HEK293 (cell line): ENCODE data around the gene DDX53.

Source experiments
- CTCF ChIA-PET: fragments of 350-600 bp; formaldehyde crosslinking; extraction: SDS; loops from one replicate; lab custom pipeline; 2021; ENCODE audit warnings: antibody characterized with exemption; lab: Yijun Ruan, JAX
- POLR2A ChIA-PET: fragments of 300-600 bp; formaldehyde crosslinking; extraction: SDS; loops from one replicate; lab custom pipeline; 2020; ENCODE audit warnings: antibody characterized with exemption, inconsistent platforms; lab: Yijun Ruan, JAX
- H3K27ac ChIP-seq: fragments of 200-500 bp; sonication (Bioruptor generic); 2 replicates; pipeline ENCODE4 v1.5.1; 2014; ENCODE audit warnings: low read depth, low read length, control low read depth, inconsistent platforms; ENCODE audit errors: extremely low read depth
- H3K36me3 ChIP-seq, 2 experiments: fragments of 200-500 bp in 1 of 2; sonication (Bioruptor generic) in 1 of 2; 1 replicate in 1 of 2; 2 replicates in 1 of 2; pipeline ENCODE4 v1.5.1; 2014 to 2017; ENCODE audit warnings: inconsistent platforms in 2 of 2, low read length in 2 of 2; ENCODE audit not compliant: control insufficient read depth in 2 of 2, insufficient read depth in 1 of 2
- H3K4me1 ChIP-seq: fragments of 200-500 bp; sonication (Bioruptor generic); 2 replicates; pipeline ENCODE4 v1.5.1; 2014; ENCODE audit warnings: mild to moderate bottlenecking, low read length, inconsistent platforms; ENCODE audit not compliant: control insufficient read depth, insufficient read depth
- H3K4me3 ChIP-seq: 2 replicates; pipeline ENCODE4 v1.5.1; 2011; ENCODE audit warnings: low read depth, mild to moderate bottlenecking, control low read depth, low read length, moderate library complexity
- H3K9me3 ChIP-seq: fragments of 200-500 bp; sonication (Bioruptor generic); 2 replicates; pipeline ENCODE4 v1.5.1; 2014; ENCODE audit warnings: low read depth, low read length, inconsistent platforms; ENCODE audit not compliant: control insufficient read depth, insufficient read depth
- FEZF1 ChIP-seq: fragments of 450-650 bp; formaldehyde crosslinking; IDR thresholded peaks from 2 replicates; pipeline ENCODE4 v1.5.1; 2016; ENCODE audit warnings: missing biosample characterization, missing genetic modification characterization
- IKZF3 ChIP-seq: fragments of 450-650 bp; IDR thresholded peaks from 2 replicates; pipeline ENCODE4 v1.5.0; 2018; ENCODE audit warnings: missing biosample characterization, mild to moderate bottlenecking, missing genetic modification characterization, moderate library complexity
- SETDB1 ChIP-seq: IDR thresholded peaks from one replicate; pipeline ENCODE4 v1.6.1; 2017; ENCODE audit warnings: mild to moderate bottlenecking, low read length, moderate library complexity, mixed read lengths; ENCODE audit not compliant: insufficient read length
- TCF7L2 ChIP-seq: IDR thresholded peaks from 2 replicates; pipeline ENCODE4 v1.6.1; 2011; ENCODE audit warnings: low read depth, mild to moderate bottlenecking, inconsistent platforms, low read length, moderate library complexity, borderline replicate concordance
- YY2 ChIP-seq: fragments of 450-650 bp; formaldehyde crosslinking; IDR thresholded peaks from 2 replicates; pipeline ENCODE4 v1.5.1; 2016; ENCODE audit warnings: missing biosample characterization, missing genetic modification characterization
- ZBTB17 ChIP-seq: fragments of 450-650 bp; formaldehyde crosslinking; IDR thresholded peaks from 2 replicates; pipeline ENCODE4 v1.5.1; 2016; ENCODE audit warnings: missing biosample characterization, missing genetic modification characterization
- ZBTB21 ChIP-seq: fragments of 450-650 bp; formaldehyde crosslinking; IDR thresholded peaks from 2 replicates; pipeline ENCODE4 v1.5.1; 2017; ENCODE audit warnings: missing biosample characterization, missing genetic modification characterization
- ZNF146 ChIP-seq: fragments of 450-650 bp; formaldehyde crosslinking; IDR thresholded peaks from 2 replicates; pipeline ENCODE4 v1.5.1; 2016; ENCODE audit warnings: missing biosample characterization, missing genetic modification characterization
- ZNF157 ChIP-seq: fragments of 450-650 bp; formaldehyde crosslinking; IDR thresholded peaks from 2 replicates; pipeline ENCODE4 v1.5.1; 2016; ENCODE audit warnings: missing biosample characterization, missing genetic modification characterization
- ZNF223 ChIP-seq: fragments of 450-650 bp; formaldehyde crosslinking; IDR thresholded peaks from 2 replicates; pipeline ENCODE4 v1.5.1; 2016; ENCODE audit warnings: missing biosample characterization, missing genetic modification characterization
- ZNF24 ChIP-seq: fragments of 450-650 bp; formaldehyde crosslinking; IDR thresholded peaks from 2 replicates; pipeline ENCODE4 v1.5.1; 2016; ENCODE audit warnings: missing biosample characterization, missing genetic modification characterization
- ZNF292 ChIP-seq: fragments of 450-650 bp; formaldehyde crosslinking; IDR thresholded peaks from 2 replicates; pipeline ENCODE4 v1.5.1; 2016; ENCODE audit warnings: low read depth, missing biosample characterization, missing genetic modification characterization, borderline replicate concordance
- ZNF423 ChIP-seq: fragments of 450-650 bp; formaldehyde crosslinking; IDR thresholded peaks from 2 replicates; pipeline ENCODE4 v1.5.1; 2016; ENCODE audit warnings: missing biosample characterization, missing genetic modification characterization
- ZNF501 ChIP-seq: fragments of 450-650 bp; formaldehyde crosslinking; IDR thresholded peaks from 2 replicates; pipeline ENCODE4 v1.5.1; 2016; ENCODE audit warnings: missing biosample characterization, missing genetic modification characterization
- ZNF549 ChIP-seq: fragments of 450-650 bp; IDR thresholded peaks from 2 replicates; pipeline ENCODE4 v1.5.1; 2018; ENCODE audit warnings: missing biosample characterization, missing genetic modification characterization, mild to moderate bottlenecking, inconsistent platforms, moderate library complexity
- ZNF785 ChIP-seq: fragments of 450-650 bp; formaldehyde crosslinking; IDR thresholded peaks from 2 replicates; pipeline ENCODE4 v1.5.1; 2016; ENCODE audit warnings: missing biosample characterization, missing genetic modification characterization
- TF ChIP-seq, protein P1 (sequence below): fragments of 450-650 bp; formaldehyde crosslinking; IDR thresholded peaks from 2 replicates; pipeline ENCODE4 v1.5.1; 2017; ENCODE audit warnings: missing biosample characterization, missing genetic modification characterization
- TF ChIP-seq, protein P2 (sequence below): fragments of 450-650 bp; formaldehyde crosslinking; IDR thresholded peaks from 2 replicates; pipeline ENCODE4 v1.5.1; 2016; ENCODE audit warnings: missing biosample characterization, missing genetic modification characterization, low read depth
- TF ChIP-seq, protein P3 (sequence below): fragments of 450-650 bp; formaldehyde crosslinking; IDR thresholded peaks from 2 replicates; pipeline ENCODE4 v1.5.1; 2016; ENCODE audit warnings: missing biosample characterization, missing genetic modification characterization
- TF ChIP-seq, protein P4 (sequence below): fragments of 450-650 bp; formaldehyde crosslinking; IDR thresholded peaks from 2 replicates; pipeline ENCODE4 v1.5.1; 2016; ENCODE audit warnings: missing biosample characterization, missing genetic modification characterization
- TF ChIP-seq, protein P5 (sequence below): fragments of 450-650 bp; formaldehyde crosslinking; IDR thresholded peaks from 2 replicates; pipeline ENCODE4 v1.5.1; 2017; ENCODE audit warnings: missing biosample characterization, missing genetic modification characterization
- TF ChIP-seq, protein P6 (sequence below): fragments of 450-650 bp; formaldehyde crosslinking; IDR thresholded peaks from 2 replicates; pipeline ENCODE4 v1.5.1; 2017; ENCODE audit warnings: missing biosample characterization, missing genetic modification characterization

The DDX53 gene

DNA sequence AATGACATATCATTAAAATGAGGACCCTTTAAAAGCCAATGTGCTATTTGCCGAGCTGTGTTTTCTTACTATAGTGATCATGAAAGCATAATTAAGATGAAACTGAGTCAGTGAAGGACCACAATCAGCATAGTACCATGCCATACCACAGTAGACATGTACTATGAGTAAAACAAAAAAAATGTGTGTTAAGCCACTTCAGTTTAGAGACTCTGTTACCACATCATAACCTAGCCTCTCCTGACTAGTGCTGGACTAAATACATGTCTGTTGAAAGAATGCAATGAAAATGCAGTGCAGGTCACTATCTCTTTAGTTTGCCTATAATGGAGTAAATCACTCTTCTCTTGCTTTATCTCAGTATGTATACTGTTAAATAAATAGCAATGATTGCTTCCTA, 12.3 kb upstream of the DDX53 start (continued):
- no peak for TF ChIP-seq ZNF223
- no peak for TF ChIP-seq ZNF157 (tag by site-specific recombination)
- TF ChIP-seq, all 188 proteins: peak for 0

DNA sequence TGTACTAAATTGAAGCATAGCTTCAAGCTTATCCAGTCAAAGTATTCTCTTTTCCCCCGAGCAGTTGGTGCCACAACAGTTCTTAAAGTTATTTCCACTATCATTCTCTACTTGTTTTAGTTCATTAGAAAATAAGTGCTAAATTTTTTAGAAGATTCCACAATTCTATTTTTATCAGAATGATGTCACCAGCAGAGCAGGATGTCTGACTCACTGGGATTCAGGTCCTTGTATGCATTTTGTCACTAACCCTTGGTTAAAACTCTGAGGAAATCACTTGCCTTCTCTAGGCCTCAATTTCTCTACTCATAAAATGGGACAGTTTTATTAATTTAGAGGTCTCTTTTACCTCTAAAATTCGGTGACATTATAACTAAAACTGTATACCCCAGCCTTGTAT, 3.4 kb downstream of the DDX53 start:
- Histone ChIP-seq H3K4me3 (no peak overlapping the region), H3K4me1 (no peaks in the 10 kb centered on the region), H3K27ac (no peak overlapping the region), H3K9me3 (no peaks in the 10 kb centered on the region), H3K36me3 (no peaks in the 10 kb centered on the region)
- CTCF ChIA-PET, result no interaction called here
- POLR2A ChIA-PET, result no interaction called here
- TF ChIP-seq ZNF292, result no peak
- TF ChIP-seq ZBTB21, result no peak
- no peak for TF ChIP-seq ZNF549
- no peak for TF ChIP-seq ZBTB17 (tag by site-specific recombination)
- TF ChIP-seq, protein P1, sequence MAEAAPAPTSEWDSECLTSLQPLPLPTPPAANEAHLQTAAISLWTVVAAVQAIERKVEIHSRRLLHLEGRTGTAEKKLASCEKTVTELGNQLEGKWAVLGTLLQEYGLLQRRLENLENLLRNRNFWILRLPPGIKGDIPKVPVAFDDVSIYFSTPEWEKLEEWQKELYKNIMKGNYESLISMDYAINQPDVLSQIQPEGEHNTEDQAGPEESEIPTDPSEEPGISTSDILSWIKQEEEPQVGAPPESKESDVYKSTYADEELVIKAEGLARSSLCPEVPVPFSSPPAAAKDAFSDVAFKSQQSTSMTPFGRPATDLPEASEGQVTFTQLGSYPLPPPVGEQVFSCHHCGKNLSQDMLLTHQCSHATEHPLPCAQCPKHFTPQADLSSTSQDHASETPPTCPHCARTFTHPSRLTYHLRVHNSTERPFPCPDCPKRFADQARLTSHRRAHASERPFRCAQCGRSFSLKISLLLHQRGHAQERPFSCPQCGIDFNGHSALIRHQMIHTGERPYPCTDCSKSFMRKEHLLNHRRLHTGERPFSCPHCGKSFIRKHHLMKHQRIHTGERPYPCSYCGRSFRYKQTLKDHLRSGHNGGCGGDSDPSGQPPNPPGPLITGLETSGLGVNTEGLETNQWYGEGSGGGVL (tag by site-specific recombination), result no peak
- TF ChIP-seq, protein P2, sequence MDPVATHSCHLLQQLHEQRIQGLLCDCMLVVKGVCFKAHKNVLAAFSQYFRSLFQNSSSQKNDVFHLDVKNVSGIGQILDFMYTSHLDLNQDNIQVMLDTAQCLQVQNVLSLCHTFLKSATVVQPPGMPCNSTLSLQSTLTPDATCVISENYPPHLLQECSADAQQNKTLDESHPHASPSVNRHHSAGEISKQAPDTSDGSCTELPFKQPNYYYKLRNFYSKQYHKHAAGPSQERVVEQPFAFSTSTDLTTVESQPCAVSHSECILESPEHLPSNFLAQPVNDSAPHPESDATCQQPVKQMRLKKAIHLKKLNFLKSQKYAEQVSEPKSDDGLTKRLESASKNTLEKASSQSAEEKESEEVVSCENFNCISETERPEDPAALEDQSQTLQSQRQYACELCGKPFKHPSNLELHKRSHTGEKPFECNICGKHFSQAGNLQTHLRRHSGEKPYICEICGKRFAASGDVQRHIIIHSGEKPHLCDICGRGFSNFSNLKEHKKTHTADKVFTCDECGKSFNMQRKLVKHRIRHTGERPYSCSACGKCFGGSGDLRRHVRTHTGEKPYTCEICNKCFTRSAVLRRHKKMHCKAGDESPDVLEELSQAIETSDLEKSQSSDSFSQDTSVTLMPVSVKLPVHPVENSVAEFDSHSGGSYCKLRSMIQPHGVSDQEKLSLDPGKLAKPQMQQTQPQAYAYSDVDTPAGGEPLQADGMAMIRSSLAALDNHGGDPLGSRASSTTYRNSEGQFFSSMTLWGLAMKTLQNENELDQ (tag by site-specific recombination), result no peak
- TF ChIP-seq ZNF146 (tag by site-specific recombination), result no peak
- TF ChIP-seq, protein P3, sequence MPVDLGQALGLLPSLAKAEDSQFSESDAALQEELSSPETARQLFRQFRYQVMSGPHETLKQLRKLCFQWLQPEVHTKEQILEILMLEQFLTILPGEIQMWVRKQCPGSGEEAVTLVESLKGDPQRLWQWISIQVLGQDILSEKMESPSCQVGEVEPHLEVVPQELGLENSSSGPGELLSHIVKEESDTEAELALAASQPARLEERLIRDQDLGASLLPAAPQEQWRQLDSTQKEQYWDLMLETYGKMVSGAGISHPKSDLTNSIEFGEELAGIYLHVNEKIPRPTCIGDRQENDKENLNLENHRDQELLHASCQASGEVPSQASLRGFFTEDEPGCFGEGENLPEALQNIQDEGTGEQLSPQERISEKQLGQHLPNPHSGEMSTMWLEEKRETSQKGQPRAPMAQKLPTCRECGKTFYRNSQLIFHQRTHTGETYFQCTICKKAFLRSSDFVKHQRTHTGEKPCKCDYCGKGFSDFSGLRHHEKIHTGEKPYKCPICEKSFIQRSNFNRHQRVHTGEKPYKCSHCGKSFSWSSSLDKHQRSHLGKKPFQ (tag by site-specific recombination), result no peak
- TF ChIP-seq ZNF501, result no peak
- TF ChIP-seq ZNF157 (tag by site-specific recombination), result no peak
- TF ChIP-seq, all 188 proteins: peak for 0

DNA sequence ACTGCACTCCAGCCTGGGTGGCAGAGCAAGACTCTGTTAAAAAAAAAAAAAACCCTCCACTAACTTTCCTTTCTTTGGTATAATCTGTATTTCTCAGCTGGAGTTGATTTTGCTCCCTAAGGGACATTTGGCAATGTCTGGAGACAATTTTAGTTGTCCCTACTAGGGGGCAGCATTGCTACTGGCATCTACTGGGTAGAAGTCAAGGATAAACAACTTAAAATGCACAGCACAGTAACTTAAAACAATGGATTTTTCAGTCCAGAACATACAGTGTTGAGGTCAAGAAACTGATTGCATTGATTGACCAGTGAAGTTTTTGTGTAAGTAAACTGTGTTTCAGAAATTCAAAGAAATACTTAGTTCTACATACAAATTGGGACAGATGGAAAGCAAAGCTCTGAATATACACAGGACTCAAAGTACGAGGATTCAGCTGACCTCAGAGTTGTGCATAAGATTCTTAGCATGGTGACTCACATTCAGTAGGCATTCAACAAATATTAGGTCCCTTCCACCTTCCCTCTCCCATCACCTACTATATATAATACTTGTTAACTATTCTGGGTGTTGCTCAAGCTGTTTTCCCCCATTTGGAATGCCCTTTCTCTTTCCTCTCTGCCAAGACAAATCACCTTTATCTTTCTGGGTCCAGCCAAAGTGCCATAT, 8.8 kb downstream of the DDX53 start:
- ChIA-PET CTCF (interaction anchor here (0.7 to 1.3 kb wide), 7 partner anchors 25 to 548 kb away, joined by 3 to 5 read pairs (median 3); no protein-coding TSS in a partner anchor), POLR2A (no interaction called here)
- H3K27ac ChIP-seq, result no peak overlapping the region
- H3K9me3 ChIP-seq, result no peaks in the 10 kb centered on the region
- no peak overlapping the region for H3K4me3 ChIP-seq
- H3K4me1 ChIP-seq, result no peaks in the 10 kb centered on the region
- no peaks in the 10 kb centered on the region for H3K36me3 ChIP-seq
- no peak for TF ChIP-seq IKZF3
- TF ChIP-seq, protein P4, sequence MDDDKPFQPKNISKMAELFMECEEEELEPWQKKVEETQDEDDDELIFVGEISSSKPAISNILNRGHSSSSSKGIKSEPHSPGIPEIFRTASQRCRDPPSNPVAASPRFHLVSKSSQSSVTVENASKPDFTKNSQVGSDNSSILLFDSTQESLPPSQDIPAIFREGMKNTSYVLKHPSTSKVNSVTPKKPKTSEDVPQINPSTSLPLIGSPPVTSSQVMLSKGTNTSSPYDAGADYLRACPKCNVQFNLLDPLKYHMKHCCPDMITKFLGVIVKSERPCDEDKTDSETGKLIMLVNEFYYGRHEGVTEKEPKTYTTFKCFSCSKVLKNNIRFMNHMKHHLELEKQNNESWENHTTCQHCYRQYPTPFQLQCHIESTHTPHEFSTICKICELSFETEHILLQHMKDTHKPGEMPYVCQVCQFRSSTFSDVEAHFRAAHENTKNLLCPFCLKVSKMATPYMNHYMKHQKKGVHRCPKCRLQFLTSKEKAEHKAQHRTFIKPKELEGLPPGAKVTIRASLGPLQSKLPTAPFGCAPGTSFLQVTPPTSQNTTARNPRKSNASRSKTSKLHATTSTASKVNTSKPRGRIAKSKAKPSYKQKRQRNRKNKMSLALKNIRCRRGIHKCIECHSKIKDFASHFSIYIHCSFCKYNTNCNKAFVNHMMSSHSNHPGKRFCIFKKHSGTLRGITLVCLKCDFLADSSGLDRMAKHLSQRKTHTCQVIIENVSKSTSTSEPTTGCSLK (tag by site-specific recombination), result no peak
- no peak for TF ChIP-seq ZNF423
- no peak for TF ChIP-seq FEZF1 (tag by site-specific recombination)
- TF ChIP-seq SETDB1, result no peak
- TF ChIP-seq ZNF785 (tag by site-specific recombination), result no peak
- TF ChIP-seq, protein P5, sequence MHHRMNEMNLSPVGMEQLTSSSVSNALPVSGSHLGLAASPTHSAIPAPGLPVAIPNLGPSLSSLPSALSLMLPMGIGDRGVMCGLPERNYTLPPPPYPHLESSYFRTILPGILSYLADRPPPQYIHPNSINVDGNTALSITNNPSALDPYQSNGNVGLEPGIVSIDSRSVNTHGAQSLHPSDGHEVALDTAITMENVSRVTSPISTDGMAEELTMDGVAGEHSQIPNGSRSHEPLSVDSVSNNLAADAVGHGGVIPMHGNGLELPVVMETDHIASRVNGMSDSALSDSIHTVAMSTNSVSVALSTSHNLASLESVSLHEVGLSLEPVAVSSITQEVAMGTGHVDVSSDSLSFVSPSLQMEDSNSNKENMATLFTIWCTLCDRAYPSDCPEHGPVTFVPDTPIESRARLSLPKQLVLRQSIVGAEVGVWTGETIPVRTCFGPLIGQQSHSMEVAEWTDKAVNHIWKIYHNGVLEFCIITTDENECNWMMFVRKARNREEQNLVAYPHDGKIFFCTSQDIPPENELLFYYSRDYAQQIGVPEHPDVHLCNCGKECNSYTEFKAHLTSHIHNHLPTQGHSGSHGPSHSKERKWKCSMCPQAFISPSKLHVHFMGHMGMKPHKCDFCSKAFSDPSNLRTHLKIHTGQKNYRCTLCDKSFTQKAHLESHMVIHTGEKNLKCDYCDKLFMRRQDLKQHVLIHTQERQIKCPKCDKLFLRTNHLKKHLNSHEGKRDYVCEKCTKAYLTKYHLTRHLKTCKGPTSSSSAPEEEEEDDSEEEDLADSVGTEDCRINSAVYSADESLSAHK (tag by site-specific recombination), result no peak
- TF ChIP-seq ZNF24 (tag by site-specific recombination), result no peak
- TF ChIP-seq YY2 (tag by site-specific recombination), result no peak
- no peak for TF ChIP-seq TCF7L2
- TF ChIP-seq, protein P6, sequence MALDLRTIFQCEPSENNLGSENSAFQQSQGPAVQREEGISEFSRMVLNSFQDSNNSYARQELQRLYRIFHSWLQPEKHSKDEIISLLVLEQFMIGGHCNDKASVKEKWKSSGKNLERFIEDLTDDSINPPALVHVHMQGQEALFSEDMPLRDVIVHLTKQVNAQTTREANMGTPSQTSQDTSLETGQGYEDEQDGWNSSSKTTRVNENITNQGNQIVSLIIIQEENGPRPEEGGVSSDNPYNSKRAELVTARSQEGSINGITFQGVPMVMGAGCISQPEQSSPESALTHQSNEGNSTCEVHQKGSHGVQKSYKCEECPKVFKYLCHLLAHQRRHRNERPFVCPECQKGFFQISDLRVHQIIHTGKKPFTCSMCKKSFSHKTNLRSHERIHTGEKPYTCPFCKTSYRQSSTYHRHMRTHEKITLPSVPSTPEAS (tag by site-specific recombination), result no peak
